Neutrophil (primary cell): ENCODE results near the gene OXSR1.
A peak's percentile ranks its signal among the peaks of the same experiment; 100 is the strongest.
"Not testable (repeated sequence)": the region's sequence is repeated elsewhere in the genome, so short reads cannot be mapped to it uniquely, and the experiment has no call there.

Experiments
- H3K27ac ChIP-seq: fragments of 200-600 bp; sonication (generic); 2 replicates; pipeline ENCODE4 v1.5.1; 2016; ENCODE audit warnings: mild to moderate bottlenecking, moderate library complexity
- H3K27me3 ChIP-seq: fragments of 200-600 bp; sonication (generic); 2 replicates; pipeline ENCODE4 v1.6.0; 2016; ENCODE audit warnings: mild to moderate bottlenecking
- H3K36me3 ChIP-seq: fragments of 200-600 bp; sonication (generic); 2 replicates; pipeline ENCODE4 v1.5.1; 2017
- H3K4me1 ChIP-seq, 2 experiments: fragments of 200-600 bp in 1 of 2; sonication (generic) in 1 of 2; 1 replicate in 1 of 2; 2 replicates in 1 of 2; pipeline versions ENCODE4 v1.5.1 to v1.6.1; 2013 to 2016; ENCODE audit warnings: low read depth in 1 of 2, low read length in 1 of 2, mild to moderate bottlenecking in 1 of 2, moderate library complexity in 1 of 2; ENCODE audit not compliant: control insufficient read depth in 1 of 2, insufficient read depth in 1 of 2
- H3K4me3 ChIP-seq, 2 experiments: fragments of 200-600 bp in 1 of 2; sonication (generic) in 1 of 2; 1 replicate in 1 of 2; 2 replicates in 1 of 2; pipeline ENCODE4 v1.5.1; 2013 to 2016; ENCODE audit warnings: low read depth in 1 of 2, low read length in 1 of 2, mild to moderate bottlenecking in 1 of 2, moderate library complexity in 1 of 2
- H3K9me3 ChIP-seq: fragments of 200-600 bp; sonication (generic); 2 replicates; pipeline ENCODE4 v1.5.1; 2016
- TF ChIP-seq, protein P1 (sequence below): fragments of 200-600 bp; sonication (generic); IDR thresholded peaks from 2 replicates; pipeline ENCODE4 v1.5.1; 2016; ENCODE audit warnings: antibody characterized with exemption

OXSR1 gene

DNA sequence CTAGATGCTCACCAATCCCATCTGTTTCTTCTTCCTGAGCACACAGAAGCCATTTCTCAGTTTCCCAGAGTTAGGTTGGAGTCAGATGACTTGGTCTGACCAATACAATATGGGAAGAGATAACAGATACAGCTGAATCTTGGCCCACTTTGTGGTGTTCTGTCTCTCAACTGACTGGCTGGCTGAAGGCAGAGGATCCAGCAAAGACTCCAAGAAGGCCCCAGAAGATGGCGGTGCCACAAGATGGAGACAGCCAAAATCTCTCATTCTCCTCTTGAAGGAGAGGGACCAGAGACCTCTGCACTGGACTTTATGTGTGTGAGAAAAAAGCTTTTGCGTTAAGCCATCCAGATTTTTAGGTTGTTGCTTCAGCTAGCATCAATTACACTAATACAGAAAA is 8.2 kb upstream of the OXSR1 start:
- Histone ChIP-seq H3K27me3 (no peaks in the 10 kb centered on the region), H3K36me3 (no peaks in the 10 kb centered on the region), H3K4me1 (peaks cover 30 to 35% of the 10 kb centered on the region in 2 experiments), H3K27ac (no peak overlapping the region), H3K9me3 (no peaks in the 10 kb centered on the region), H3K4me3 (no peak overlapping the region)
- TF ChIP-seq, protein P1, sequence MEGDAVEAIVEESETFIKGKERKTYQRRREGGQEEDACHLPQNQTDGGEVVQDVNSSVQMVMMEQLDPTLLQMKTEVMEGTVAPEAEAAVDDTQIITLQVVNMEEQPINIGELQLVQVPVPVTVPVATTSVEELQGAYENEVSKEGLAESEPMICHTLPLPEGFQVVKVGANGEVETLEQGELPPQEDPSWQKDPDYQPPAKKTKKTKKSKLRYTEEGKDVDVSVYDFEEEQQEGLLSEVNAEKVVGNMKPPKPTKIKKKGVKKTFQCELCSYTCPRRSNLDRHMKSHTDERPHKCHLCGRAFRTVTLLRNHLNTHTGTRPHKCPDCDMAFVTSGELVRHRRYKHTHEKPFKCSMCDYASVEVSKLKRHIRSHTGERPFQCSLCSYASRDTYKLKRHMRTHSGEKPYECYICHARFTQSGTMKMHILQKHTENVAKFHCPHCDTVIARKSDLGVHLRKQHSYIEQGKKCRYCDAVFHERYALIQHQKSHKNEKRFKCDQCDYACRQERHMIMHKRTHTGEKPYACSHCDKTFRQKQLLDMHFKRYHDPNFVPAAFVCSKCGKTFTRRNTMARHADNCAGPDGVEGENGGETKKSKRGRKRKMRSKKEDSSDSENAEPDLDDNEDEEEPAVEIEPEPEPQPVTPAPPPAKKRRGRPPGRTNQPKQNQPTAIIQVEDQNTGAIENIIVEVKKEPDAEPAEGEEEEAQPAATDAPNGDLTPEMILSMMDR, result no peak

DNA sequence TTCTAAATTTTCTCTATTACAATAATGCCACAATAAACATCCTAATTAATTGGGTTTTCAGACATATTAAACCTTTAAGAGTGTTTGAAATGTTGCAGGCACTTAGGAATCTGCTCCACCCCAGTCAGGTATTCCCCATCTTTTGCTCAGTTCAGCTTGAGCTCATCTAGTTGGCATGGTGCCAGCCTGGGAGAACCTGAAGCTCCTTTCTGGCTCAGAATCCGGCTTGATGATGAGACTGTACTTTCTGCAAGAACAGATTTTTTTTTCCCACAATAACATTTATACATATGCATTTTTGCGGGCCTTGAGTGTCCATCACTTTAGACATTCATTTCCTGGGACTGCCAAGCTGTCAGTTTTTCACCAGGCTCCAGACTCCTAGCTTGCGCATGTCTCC is 7.7 kb upstream of the OXSR1 start:
- no peaks in the 10 kb centered on the region for H3K27me3 ChIP-seq
- TF ChIP-seq, protein P1, result no peak
- no peaks in the 10 kb centered on the region for H3K36me3 ChIP-seq
- no peak overlapping the region for H3K4me3 ChIP-seq
- no peak overlapping the region for H3K27ac ChIP-seq
- H3K4me1 ChIP-seq, result peaks cover 25 to 30% of the 10 kb centered on the region in 2 experiments
- no peaks in the 10 kb centered on the region for H3K9me3 ChIP-seq

DNA sequence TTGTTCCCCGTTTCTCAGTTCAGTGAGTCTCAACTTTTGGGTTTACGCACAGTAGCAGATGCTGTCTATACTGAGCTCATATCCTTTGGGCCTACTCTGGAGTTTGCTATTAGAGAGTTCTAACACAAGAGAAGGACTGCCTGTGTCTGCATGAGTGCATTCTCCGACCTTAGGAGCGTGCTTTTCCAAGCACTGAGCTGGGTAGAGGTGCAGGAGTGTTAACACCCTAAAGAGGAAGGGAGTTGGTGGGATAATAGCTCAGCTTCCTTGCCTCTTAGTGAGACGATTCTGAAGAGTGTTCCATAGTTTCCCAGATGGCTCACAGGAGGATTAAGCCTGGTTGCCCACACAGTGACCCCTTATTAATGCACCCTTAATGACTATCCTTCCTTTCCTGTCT is 6.9 kb upstream of the OXSR1 start:
- Histone ChIP-seq H3K27ac (peak overlapping the region; percentile 52), H3K36me3 (no peaks in the 10 kb centered on the region)

DNA sequence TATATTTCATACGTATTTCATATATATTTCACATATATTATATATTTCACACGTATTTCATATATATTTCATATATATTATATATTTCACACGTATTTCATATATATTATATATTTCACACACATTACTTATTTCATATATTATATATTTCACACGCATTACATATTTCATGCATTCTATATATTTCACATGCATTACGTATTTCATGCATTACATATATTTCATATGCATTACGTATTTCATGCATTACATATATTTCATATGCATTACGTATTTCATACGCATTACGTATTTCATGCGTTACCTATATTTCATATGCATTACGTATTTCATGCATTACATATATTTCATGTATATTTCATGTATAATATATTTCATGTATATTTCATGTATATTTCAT is 4.6 kb upstream of the OXSR1 start:
- not testable (repeated sequence) for H3K27me3 ChIP-seq, H3K36me3 ChIP-seq, H3K9me3 ChIP-seq, H3K4me3 ChIP-seq, H3K27ac ChIP-seq
- H3K4me1 ChIP-seq, result peaks cover 10 to 19% of the 10 kb centered on the region in 2 experiments

More for the DNA sequence above, 6.9 kb upstream of the OXSR1 start:
- Histone ChIP-seq H3K4me3 (no peak overlapping the region), H3K27me3 (no peaks in the 10 kb centered on the region), H3K9me3 (no peaks in the 10 kb centered on the region), H3K4me1 (peaks cover 16 to 21% of the 10 kb centered on the region in 2 experiments)
- TF ChIP-seq, protein P1, result no peak

DNA sequence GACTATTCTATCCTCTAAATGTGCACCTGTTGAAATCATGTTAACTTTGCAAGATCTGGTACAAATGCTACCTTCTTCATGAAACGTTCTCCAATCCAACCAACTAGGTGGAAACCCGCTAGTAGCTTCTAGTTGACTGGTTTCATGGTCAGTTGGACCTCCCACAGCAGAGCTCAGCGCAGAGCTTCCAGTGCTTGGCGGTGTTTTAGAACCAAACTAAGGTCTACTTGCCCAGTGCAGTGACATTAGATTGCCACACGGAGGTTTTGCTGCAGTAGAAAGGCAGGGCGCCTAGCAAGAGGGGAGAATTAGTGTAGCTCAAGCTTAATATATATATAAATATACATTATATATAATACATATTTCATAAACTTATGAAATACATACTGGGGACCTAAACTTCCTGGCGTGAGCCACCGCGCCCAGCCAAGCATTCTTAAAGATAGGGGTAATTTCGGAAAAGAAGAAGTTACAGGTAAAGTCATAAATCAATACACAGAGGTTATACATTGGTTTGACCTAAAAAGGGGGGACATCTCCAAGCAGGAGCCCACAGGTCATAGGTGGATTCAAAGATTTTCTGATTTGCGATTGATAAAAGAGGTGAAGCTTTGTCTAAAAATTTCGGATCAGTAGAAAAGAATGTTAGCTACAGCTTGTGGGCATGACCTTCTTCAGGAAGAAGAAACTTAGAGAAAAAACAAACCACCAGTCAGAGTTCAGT is 2.1 kb upstream of the OXSR1 start:
- Histone ChIP-seq H3K27ac (peak overlapping the region; percentile 97), H3K9me3 (no peaks in the 10 kb centered on the region), H3K36me3 (no peaks in the 10 kb centered on the region), H3K4me3 (no peak overlapping the region), H3K27me3 (no peaks in the 10 kb centered on the region), H3K4me1 (peaks cover 36 to 39% of the 10 kb centered on the region in 2 experiments)
- TF ChIP-seq, protein P1, result peak; percentile 35

DNA sequence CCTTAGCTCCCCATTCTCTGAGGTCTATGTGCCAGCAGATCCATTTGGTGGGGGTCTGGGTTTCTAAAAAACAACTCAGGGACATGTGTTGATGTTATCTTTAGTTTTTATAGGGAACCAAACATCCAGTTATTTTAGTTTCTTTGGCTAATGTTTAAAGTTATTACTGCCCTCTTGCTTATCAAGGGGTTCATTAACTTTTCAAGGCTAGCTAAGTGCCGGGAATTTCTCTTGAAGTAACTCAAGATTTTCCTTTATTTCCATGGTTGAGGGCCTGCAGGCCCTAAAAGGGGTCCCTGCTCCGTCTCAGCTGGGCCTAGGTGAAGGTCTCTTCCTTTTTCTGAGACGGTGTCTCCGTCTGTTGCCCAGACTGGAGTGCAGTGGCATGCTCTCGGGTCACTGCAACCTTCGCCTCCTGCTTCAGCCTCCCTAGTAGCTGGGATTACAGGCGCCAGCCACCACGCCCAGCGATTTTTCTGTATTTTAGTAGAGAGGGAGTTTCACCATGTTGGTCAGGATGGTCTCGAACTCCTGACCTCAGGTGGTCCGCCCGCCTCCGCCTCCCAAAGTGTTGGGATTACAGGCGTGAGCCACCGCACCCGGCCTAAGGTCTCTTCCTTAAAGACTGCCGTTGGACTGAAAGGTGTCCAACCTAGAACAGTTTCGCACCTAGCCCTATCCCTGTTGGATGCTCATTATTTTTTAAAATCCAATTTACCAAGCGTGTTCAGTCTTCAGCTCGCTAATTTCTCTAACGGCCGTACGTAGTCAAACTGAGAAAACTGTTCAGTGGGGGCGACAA is 1.3 kb upstream of the OXSR1 start:
- Histone ChIP-seq H3K27me3 (no peaks in the 10 kb centered on the region), H3K36me3 (no peaks in the 10 kb centered on the region), H3K4me3 (peak overlapping the region; percentile 86 to 87), H3K27ac (peak overlapping the region; percentile 97), H3K9me3 (no peaks in the 10 kb centered on the region), H3K4me1 (peaks cover 37 to 43% of the 10 kb centered on the region in 2 experiments)
- TF ChIP-seq, protein P1, result no peak
